Thymus (tissue), 2 donors: ENCODE measurements around the gene OR4D1. TPM values are rescaled to one million over a fixed set of nuclear protein-coding genes. Genes with fewer than 3 reads are reported as not detected.

Experiments
- polyA plus RNA-seq: library from polyadenylated mRNA; stranded (reverse); fragments of 200-250 nt; gene quantifications from one replicate; pipeline ENCODE4 v1.2.3, GENCODE V29; 2013
- total RNA-seq: library from RNA; stranded (reverse); fragments of 120-200 nt; gene quantifications from one replicate; pipeline ENCODE4 v1.2.4, GENCODE V29; 2013
- donor health status: healthy.

The OR4D1 gene
- total and polyA plus RNA-seq, 2 donors, result 0.05 to 0.11 TPM

Other genes starting within 250 kb of the OR4D1 start
- 3.1 TPM for gene CUEDC1, start 193.0 kb upstream of the OR4D1 start, total RNA-seq
- gene CUEDC1, start 193.0 kb upstream of the OR4D1 start, polyA plus RNA-seq, result 19.3 TPM
- gene VEZF1, start 160.1 kb upstream of the OR4D1 start, total RNA-seq, result 39.7 TPM
- gene VEZF1, start 160.1 kb upstream of the OR4D1 start, polyA plus RNA-seq, result 31.8 TPM
- 307 TPM for gene SRSF1, start 141.1 kb upstream of the OR4D1 start, total RNA-seq
- gene SRSF1, start 141.1 kb upstream of the OR4D1 start, polyA plus RNA-seq, result 104 TPM
- gene DYNLL2, start 65.0 kb upstream of the OR4D1 start, total RNA-seq, result 11.7 TPM
- 23.2 TPM for gene DYNLL2, start 65.0 kb upstream of the OR4D1 start, polyA plus RNA-seq
- not detected for gene OR4D2, start 18.6 kb downstream of the OR4D1 start, total RNA-seq
- 0.02 TPM for gene OR4D2, start 18.6 kb downstream of the OR4D1 start, polyA plus RNA-seq
- 14.9 TPM for gene EPX, start 44.3 kb downstream of the OR4D1 start, total RNA-seq
- 1.3 TPM for gene EPX, start 44.3 kb downstream of the OR4D1 start, polyA plus RNA-seq
- gene MKS1, start 70.9 kb downstream of the OR4D1 start, total RNA-seq, result 11.9 TPM
- gene MKS1, start 70.9 kb downstream of the OR4D1 start, polyA plus RNA-seq, result 12.5 TPM
- 0.09 TPM for gene LPO, start 90.2 kb downstream of the OR4D1 start, total RNA-seq
- gene LPO, start 90.2 kb downstream of the OR4D1 start, polyA plus RNA-seq, result 0.23 TPM
- gene MPO, start 132.6 kb downstream of the OR4D1 start, total RNA-seq, result 27.3 TPM
- 5.6 TPM for gene MPO, start 132.6 kb downstream of the OR4D1 start, polyA plus RNA-seq
- gene TSPOAP1, start 180.4 kb downstream of the OR4D1 start, total RNA-seq, result 12.1 TPM
- 45.2 TPM for gene TSPOAP1, start 180.4 kb downstream of the OR4D1 start, polyA plus RNA-seq
- gene SUPT4H1, start 203.8 kb downstream of the OR4D1 start, total RNA-seq, result 119 TPM
- 103 TPM for gene SUPT4H1, start 203.8 kb downstream of the OR4D1 start, polyA plus RNA-seq